Skeletal muscle tissue (tissue), 4 donors: ENCODE results near the gene IMMP2L. TPM values are rescaled to one million over a fixed set of nuclear protein-coding genes. Genes with fewer than 3 reads are reported as not detected.

Source experiments
- H3K27ac ChIP-seq: one replicate; pipeline ENCODE4 v1.7.0; 2013; ENCODE audit warnings: mild to moderate bottlenecking, low read depth, low read length, inconsistent platforms
- H3K27me3 ChIP-seq, 3 donors: one replicate each; pipeline ENCODE4 v1.7.0; 2013; ENCODE audit warnings: low read length in 3 of 3; ENCODE audit not compliant: control insufficient read depth in 3 of 3, insufficient read depth in 3 of 3
- H3K36me3 ChIP-seq, 3 donors: one replicate each; pipeline ENCODE4 v1.7.0; 2013; ENCODE audit warnings: low read length in 3 of 3; ENCODE audit not compliant: control insufficient read depth in 3 of 3, insufficient read depth in 3 of 3
- H3K4me1 ChIP-seq, 3 donors: one replicate each; pipeline ENCODE4 v1.7.0; 2013; ENCODE audit warnings: low read length in 3 of 3, mild to moderate bottlenecking in 3 of 3; ENCODE audit not compliant: control insufficient read depth in 3 of 3, insufficient read depth in 3 of 3
- H3K4me3 ChIP-seq, 3 donors: one replicate each; pipeline ENCODE4 v1.7.0; 2013; ENCODE audit warnings: low read length in 3 of 3
- H3K9ac ChIP-seq, 3 donors: one replicate each; pipeline ENCODE4 v1.7.0; 2013; ENCODE audit warnings: low read length in 3 of 3, mild to moderate bottlenecking in 3 of 3, moderate library complexity in 2 of 3, low read depth in 1 of 3
- H3K9me3 ChIP-seq, 3 donors: one replicate each; pipeline ENCODE4 v1.7.0; 2013; ENCODE audit warnings: low read length in 3 of 3; ENCODE audit not compliant: control insufficient read depth in 3 of 3
- total RNA-seq: library from RNA; depleted of rRNA; stranded (reverse); fragments of >200 nt; gene quantifications from one replicate; pipeline ENCODE4 v1.2.3, GENCODE V29; 2014
- donor health status: Osteomylitis.

Gene IMMP2L
- total RNA-seq, 1 donor from 2014 or later, result 15.7 TPM

GRCh38 chr7:110650328-110650727 lies 912.0 kb downstream of the IMMP2L start:
- no peaks in the 10 kb centered on the region for H3K27me3 ChIP-seq
- no peaks in the 10 kb centered on the region for H3K9me3 ChIP-seq
- H3K9ac ChIP-seq, result no peak overlapping the region
- no peak overlapping the region for H3K27ac ChIP-seq
- no peak overlapping the region for H3K4me3 ChIP-seq
- no peaks in the 10 kb centered on the region for H3K36me3 ChIP-seq
- no peaks in the 10 kb centered on the region for H3K4me1 ChIP-seq

- H3K27me3 ChIP-seq, result no peaks in the 10 kb centered on the region
- no peak overlapping the region for H3K27ac ChIP-seq
- no peaks in the 10 kb centered on the region for H3K9me3 ChIP-seq
- H3K9ac ChIP-seq, result no peak overlapping the region
- H3K4me1 ChIP-seq, result no peaks in the 10 kb centered on the region
- no peak overlapping the region for H3K4me3 ChIP-seq
- H3K36me3 ChIP-seq, result no peaks in the 10 kb centered on the region
Measured at GRCh38 chr7:110647266-110647665, 915.0 kb downstream of the IMMP2L start.

GRCh38 chr7:110646804-110647203 lies 915.5 kb downstream of the IMMP2L start:
- Histone ChIP-seq H3K36me3 (no peaks in the 10 kb centered on the region), H3K27me3 (no peaks in the 10 kb centered on the region), H3K9ac (no peak overlapping the region), H3K4me1 (no peaks in the 10 kb centered on the region), H3K27ac (no peak overlapping the region), H3K4me3 (no peak overlapping the region), H3K9me3 (no peaks in the 10 kb centered on the region)

GRCh38 chr7:110645616-110646015 lies 916.7 kb downstream of the IMMP2L start:
- H3K27ac ChIP-seq, result no peak overlapping the region
- H3K36me3 ChIP-seq, result no peaks in the 10 kb centered on the region
- no peaks in the 10 kb centered on the region for H3K27me3 ChIP-seq
- H3K9ac ChIP-seq, result no peak overlapping the region
- H3K4me3 ChIP-seq, result no peak overlapping the region
- no peaks in the 10 kb centered on the region for H3K9me3 ChIP-seq
- no peaks in the 10 kb centered on the region for H3K4me1 ChIP-seq

GRCh38 chr7:110645060-110645459 lies 917.2 kb downstream of the IMMP2L start:
- Histone ChIP-seq H3K27ac (no peak overlapping the region), H3K9ac (no peak overlapping the region), H3K9me3 (no peaks in the 10 kb centered on the region), H3K27me3 (no peaks in the 10 kb centered on the region), H3K4me3 (no peak overlapping the region), H3K4me1 (no peaks in the 10 kb centered on the region), H3K36me3 (no peaks in the 10 kb centered on the region)

- H3K9me3 ChIP-seq, result no peaks in the 10 kb centered on the region
- H3K9ac ChIP-seq, result no peak overlapping the region
- H3K4me1 ChIP-seq, result no peaks in the 10 kb centered on the region
- H3K27ac ChIP-seq, result no peak overlapping the region
- no peak overlapping the region for H3K4me3 ChIP-seq
- no peaks in the 10 kb centered on the region for H3K36me3 ChIP-seq
- no peaks in the 10 kb centered on the region for H3K27me3 ChIP-seq
Measured at GRCh38 chr7:110637252-110637651, 925.0 kb downstream of the IMMP2L start.

GRCh38 chr7:110633313-110633712 lies 929.0 kb downstream of the IMMP2L start:
- H3K27ac ChIP-seq, result no peak overlapping the region
- H3K9ac ChIP-seq, result no peak overlapping the region

GRCh38 chr7:110626414-110626813 lies 935.9 kb downstream of the IMMP2L start:
- Histone ChIP-seq H3K4me1 (no peaks in the 10 kb centered on the region), H3K36me3 (no peaks in the 10 kb centered on the region), H3K9me3 (no peaks in the 10 kb centered on the region), H3K27ac (no peak overlapping the region), H3K27me3 (no peaks in the 10 kb centered on the region), H3K4me3 (no peak overlapping the region), H3K9ac (no peak overlapping the region)

More at GRCh38 chr7:110633313-110633712, 929.0 kb downstream of the IMMP2L start:
- H3K36me3 ChIP-seq, result no peaks in the 10 kb centered on the region
- no peaks in the 10 kb centered on the region for H3K4me1 ChIP-seq
- H3K27me3 ChIP-seq, result no peaks in the 10 kb centered on the region
- no peaks in the 10 kb centered on the region for H3K9me3 ChIP-seq
- H3K4me3 ChIP-seq, result no peak overlapping the region

GRCh38 chr7:110625294-110625693 lies 937.0 kb downstream of the IMMP2L start:
- Histone ChIP-seq H3K36me3 (no peaks in the 10 kb centered on the region), H3K9me3 (no peaks in the 10 kb centered on the region), H3K4me3 (no peak overlapping the region), H3K27ac (no peak overlapping the region), H3K27me3 (no peaks in the 10 kb centered on the region), H3K9ac (no peak overlapping the region), H3K4me1 (no peaks in the 10 kb centered on the region)

- Histone ChIP-seq H3K4me1 (no peaks in the 10 kb centered on the region), H3K27me3 (no peaks in the 10 kb centered on the region), H3K9ac (no peak overlapping the region), H3K4me3 (no peak overlapping the region), H3K27ac (no peak overlapping the region), H3K36me3 (no peaks in the 10 kb centered on the region), H3K9me3 (no peaks in the 10 kb centered on the region)
Measured at GRCh38 chr7:110623436-110623835, 938.9 kb downstream of the IMMP2L start.

- Histone ChIP-seq H3K27me3 (no peaks in the 10 kb centered on the region), H3K27ac (no peak overlapping the region), H3K9me3 (no peaks in the 10 kb centered on the region), H3K4me1 (no peaks in the 10 kb centered on the region), H3K4me3 (no peak overlapping the region), H3K9ac (no peak overlapping the region), H3K36me3 (no peaks in the 10 kb centered on the region)
Measured at GRCh38 chr7:110621289-110621688, 941.0 kb downstream of the IMMP2L start.
